HEK293 (cell line): ENCODE data around the gene MLLT10.

Source experiments
- CTCF ChIA-PET: fragments of 350-600 bp; formaldehyde crosslinking; extraction: SDS; loops from one replicate; lab custom pipeline; 2021; ENCODE audit warnings: antibody characterized with exemption; lab: Yijun Ruan, JAX
- POLR2A ChIA-PET: fragments of 300-600 bp; formaldehyde crosslinking; extraction: SDS; loops from one replicate; lab custom pipeline; 2020; ENCODE audit warnings: antibody characterized with exemption, inconsistent platforms; lab: Yijun Ruan, JAX
- H3K27ac ChIP-seq: fragments of 200-500 bp; sonication (Bioruptor generic); 2 replicates; pipeline ENCODE4 v1.5.1; 2014; ENCODE audit warnings: low read depth, low read length, control low read depth, inconsistent platforms; ENCODE audit errors: extremely low read depth
- H3K36me3 ChIP-seq, 2 experiments: fragments of 200-500 bp in 1 of 2; sonication (Bioruptor generic) in 1 of 2; 1 replicate in 1 of 2; 2 replicates in 1 of 2; pipeline ENCODE4 v1.5.1; 2014 to 2017; ENCODE audit warnings: inconsistent platforms in 2 of 2, low read length in 2 of 2; ENCODE audit not compliant: control insufficient read depth in 2 of 2, insufficient read depth in 1 of 2
- H3K4me1 ChIP-seq: fragments of 200-500 bp; sonication (Bioruptor generic); 2 replicates; pipeline ENCODE4 v1.5.1; 2014; ENCODE audit warnings: mild to moderate bottlenecking, low read length, inconsistent platforms; ENCODE audit not compliant: control insufficient read depth, insufficient read depth
- H3K4me3 ChIP-seq: 2 replicates; pipeline ENCODE4 v1.5.1; 2011; ENCODE audit warnings: low read depth, mild to moderate bottlenecking, control low read depth, low read length, moderate library complexity
- H3K9me3 ChIP-seq: fragments of 200-500 bp; sonication (Bioruptor generic); 2 replicates; pipeline ENCODE4 v1.5.1; 2014; ENCODE audit warnings: low read depth, low read length, inconsistent platforms; ENCODE audit not compliant: control insufficient read depth, insufficient read depth
- EGR2 ChIP-seq: fragments of 450-650 bp; formaldehyde crosslinking; IDR thresholded peaks from 2 replicates; pipeline ENCODE4 v1.5.1; 2016; ENCODE audit warnings: low read depth, missing biosample characterization, missing genetic modification characterization
- GLIS1 ChIP-seq: fragments of 450-650 bp; formaldehyde crosslinking; IDR thresholded peaks from 2 replicates; pipeline ENCODE4 v1.5.1; 2016; ENCODE audit warnings: missing biosample characterization, missing genetic modification characterization
- KLF10 ChIP-seq: fragments of 450-650 bp; IDR thresholded peaks from 2 replicates; pipeline ENCODE4 v1.5.1; 2018; ENCODE audit warnings: missing biosample characterization, mild to moderate bottlenecking, missing genetic modification characterization
- KLF16 ChIP-seq: fragments of 450-650 bp; formaldehyde crosslinking; IDR thresholded peaks from 2 replicates; pipeline ENCODE4 v1.5.1; 2017; ENCODE audit warnings: missing biosample characterization, missing genetic modification characterization
- PBX3 ChIP-seq: sonication (generic); formaldehyde crosslinking; IDR thresholded peaks from 2 replicates; pipeline ENCODE4 v1.8.1; 2022; ENCODE audit warnings: mild to moderate bottlenecking, moderate library complexity, missing genetic modification reagents
- PRDM2 ChIP-seq: fragments of 450-650 bp; formaldehyde crosslinking; IDR thresholded peaks from 2 replicates; pipeline ENCODE4 v1.5.1; 2016; ENCODE audit warnings: missing biosample characterization, missing genetic modification characterization, borderline replicate concordance
- YY2 ChIP-seq: fragments of 450-650 bp; formaldehyde crosslinking; IDR thresholded peaks from 2 replicates; pipeline ENCODE4 v1.5.1; 2016; ENCODE audit warnings: missing biosample characterization, missing genetic modification characterization
- ZBTB44 ChIP-seq: fragments of 450-650 bp; IDR thresholded peaks from 2 replicates; pipeline ENCODE4 v1.5.1; 2018; ENCODE audit warnings: missing biosample characterization, mild to moderate bottlenecking, missing genetic modification characterization
- ZBTB49 ChIP-seq: fragments of 450-650 bp; formaldehyde crosslinking; IDR thresholded peaks from 2 replicates; pipeline ENCODE4 v1.5.1; 2016; ENCODE audit warnings: missing biosample characterization, missing genetic modification characterization, low read depth
- ZNF121 ChIP-seq: fragments of 450-650 bp; formaldehyde crosslinking; IDR thresholded peaks from 2 replicates; pipeline ENCODE4 v1.5.1; 2016; ENCODE audit warnings: missing biosample characterization, missing genetic modification characterization
- ZNF146 ChIP-seq: fragments of 450-650 bp; formaldehyde crosslinking; IDR thresholded peaks from 2 replicates; pipeline ENCODE4 v1.5.1; 2016; ENCODE audit warnings: missing biosample characterization, missing genetic modification characterization
- ZNF2 ChIP-seq: fragments of 450-650 bp; formaldehyde crosslinking; IDR thresholded peaks from 2 replicates; pipeline ENCODE4 v1.5.1; 2016; ENCODE audit warnings: missing biosample characterization, missing genetic modification characterization
- ZNF404 ChIP-seq: fragments of 450-650 bp; formaldehyde crosslinking; IDR thresholded peaks from 2 replicates; pipeline ENCODE4 v1.5.1; 2017; ENCODE audit warnings: missing biosample characterization, missing genetic modification characterization
- ZNF513 ChIP-seq: fragments of 450-650 bp; IDR thresholded peaks from 2 replicates; pipeline ENCODE4 v1.5.1; 2018; ENCODE audit warnings: missing biosample characterization, missing genetic modification characterization
- ZNF561 ChIP-seq: fragments of 450-650 bp; IDR thresholded peaks from 2 replicates; pipeline ENCODE4 v1.5.1; 2018; ENCODE audit warnings: missing biosample characterization, missing genetic modification characterization, borderline replicate concordance

The MLLT10 gene

GRCh38 chr10:21744223-21744622, 210.2 kb downstream of the MLLT10 start:
- POLR2A ChIA-PET: no interaction called here
- Histone ChIP-seq H3K27ac (no peak overlapping the region), H3K36me3 (peaks cover 8 to 51% of the 10 kb centered on the region in 2 experiments; a peak in 2 of 3 replicates), H3K9me3 (no peaks in the 10 kb centered on the region), H3K4me1 (no peaks in the 10 kb centered on the region), H3K4me3 (no peak overlapping the region)
- TF ChIP-seq KLF16 (tag by site-specific recombination) (no peak), ZNF513 (tag by site-specific recombination) (no peak)
- CTCF ChIA-PET: no interaction called here

GRCh38 chr10:21746118-21746517, 212.1 kb downstream of the MLLT10 start:
- POLR2A ChIA-PET: no interaction called here
- H3K9me3 ChIP-seq: no peaks in the 10 kb centered on the region
- H3K4me3 ChIP-seq: no peak overlapping the region
- CTCF ChIA-PET: interaction anchor here (0.6 kb wide), 1 partner anchor 577 kb away, joined by 3 read pairs; no protein-coding TSS in a partner anchor
- peaks cover 4 to 38% of the 10 kb centered on the region in 2 experiments; a peak in 1 of 3 replicates for H3K36me3 ChIP-seq
- peaks cover 4% of the 10 kb centered on the region; the same call in 1 of the 2 replicates for H3K4me1 ChIP-seq
- TF ChIP-seq ZBTB44 (no peak), ZNF146 (tag by site-specific recombination) (no peak)
- H3K27ac ChIP-seq: no peak overlapping the region

GRCh38 chr10:21747809-21748208, 213.8 kb downstream of the MLLT10 start:
- H3K9me3 ChIP-seq: no peaks in the 10 kb centered on the region
- H3K4me3 ChIP-seq: no peak overlapping the region
- ChIA-PET CTCF (interaction anchor here (0.6 to 0.8 kb wide), 2 partner anchors 9 to 145 kb away, joined by 3 read pairs; no protein-coding TSS in a partner anchor), POLR2A (no interaction called here)
- peaks cover 6% of the 10 kb centered on the region; the same call in 1 of the 2 replicates for H3K4me1 ChIP-seq
- H3K36me3 ChIP-seq: peaks cover 4 to 24% of the 10 kb centered on the region in 2 experiments; a peak in 1 of 3 replicates
- peak; percentile 66 for TF ChIP-seq GLIS1 (tag by site-specific recombination)
- no peak for TF ChIP-seq EGR2 (tag by site-specific recombination)
- no peak overlapping the region for H3K27ac ChIP-seq

- CTCF ChIA-PET: no interaction called here
- TF ChIP-seq YY2 (no peak), PRDM2 (tag by site-specific recombination) (no peak), ZNF121 (tag by site-specific recombination) (no peak), ZNF2 (no peak), ZNF404 (no peak), ZBTB49 (no peak), PBX3 (CRISPR knock-in tag) (no peak), ZNF561 (tag by site-specific recombination) (no peak), KLF10 (tag by site-specific recombination) (no peak)
Observed at GRCh38 chr10:21749788-21750187, 215.8 kb downstream of the MLLT10 start.

More at GRCh38 chr10:21749788-21750187, 215.8 kb downstream of the MLLT10 start:
- Histone ChIP-seq H3K36me3 (peaks cover 0 to 7% of the 10 kb centered on the region in 2 experiments; a peak in 1 of 3 replicates), H3K9me3 (no peaks in the 10 kb centered on the region), H3K4me3 (no peak overlapping the region), H3K4me1 (peaks cover 6% of the 10 kb centered on the region; the same call in 1 of the 2 replicates), H3K27ac (no peak overlapping the region)
- POLR2A ChIA-PET: no interaction called here
